GM12872 (cell line): ENCODE measurements around the gene TMEM30B.

Source experiments
- TF ChIP-seq, protein P1 (sequence below): IDR thresholded peaks from 3 replicates; pipeline ENCODE4 v1.5.1; 2011; ENCODE audit warnings: low read depth, mild to moderate bottlenecking, low read length, moderate library complexity; ENCODE audit not compliant: insufficient read depth

The TMEM30B gene

DNA sequence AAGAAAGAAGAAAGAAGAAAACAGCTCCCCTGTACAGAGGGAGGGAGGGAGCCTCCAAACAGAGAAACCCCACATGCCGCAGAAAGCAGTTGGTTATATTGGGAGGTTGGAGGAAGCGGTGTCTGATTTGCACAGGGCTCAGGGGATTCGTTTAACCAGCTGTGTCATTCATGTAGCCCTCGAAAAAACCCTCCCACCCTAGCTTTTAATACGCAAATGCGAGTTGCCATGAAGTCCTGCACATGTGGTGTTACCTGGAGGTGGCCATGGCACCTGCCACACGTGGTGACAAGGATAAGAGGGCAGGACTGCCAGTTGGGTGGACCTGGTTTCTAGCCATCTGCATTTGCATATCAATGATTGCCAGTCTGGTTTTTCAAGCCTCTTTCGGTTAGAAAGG lies 40.9 kb downstream of the TMEM30B start:
- TF ChIP-seq, protein P1, sequence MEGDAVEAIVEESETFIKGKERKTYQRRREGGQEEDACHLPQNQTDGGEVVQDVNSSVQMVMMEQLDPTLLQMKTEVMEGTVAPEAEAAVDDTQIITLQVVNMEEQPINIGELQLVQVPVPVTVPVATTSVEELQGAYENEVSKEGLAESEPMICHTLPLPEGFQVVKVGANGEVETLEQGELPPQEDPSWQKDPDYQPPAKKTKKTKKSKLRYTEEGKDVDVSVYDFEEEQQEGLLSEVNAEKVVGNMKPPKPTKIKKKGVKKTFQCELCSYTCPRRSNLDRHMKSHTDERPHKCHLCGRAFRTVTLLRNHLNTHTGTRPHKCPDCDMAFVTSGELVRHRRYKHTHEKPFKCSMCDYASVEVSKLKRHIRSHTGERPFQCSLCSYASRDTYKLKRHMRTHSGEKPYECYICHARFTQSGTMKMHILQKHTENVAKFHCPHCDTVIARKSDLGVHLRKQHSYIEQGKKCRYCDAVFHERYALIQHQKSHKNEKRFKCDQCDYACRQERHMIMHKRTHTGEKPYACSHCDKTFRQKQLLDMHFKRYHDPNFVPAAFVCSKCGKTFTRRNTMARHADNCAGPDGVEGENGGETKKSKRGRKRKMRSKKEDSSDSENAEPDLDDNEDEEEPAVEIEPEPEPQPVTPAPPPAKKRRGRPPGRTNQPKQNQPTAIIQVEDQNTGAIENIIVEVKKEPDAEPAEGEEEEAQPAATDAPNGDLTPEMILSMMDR = no peak

- TF ChIP-seq, protein P1 = no peak
Observed at GRCh38 chr14:61238611-61239245, 42.4 kb downstream of the TMEM30B start.

GRCh38 chr14:61234215-61234916 lies 46.8 kb downstream of the TMEM30B start:
- TF ChIP-seq, protein P1 = no peak

- TF ChIP-seq, protein P1 = no peak
Observed at GRCh38 chr14:61233436-61233956, 47.6 kb downstream of the TMEM30B start.

GRCh38 chr14:61231810-61232209 lies 49.3 kb downstream of the TMEM30B start:
- TF ChIP-seq, protein P1 = no peak

- TF ChIP-seq, protein P1 = no peak
Observed at GRCh38 chr14:61229981-61230380, 51.2 kb downstream of the TMEM30B start.

DNA sequence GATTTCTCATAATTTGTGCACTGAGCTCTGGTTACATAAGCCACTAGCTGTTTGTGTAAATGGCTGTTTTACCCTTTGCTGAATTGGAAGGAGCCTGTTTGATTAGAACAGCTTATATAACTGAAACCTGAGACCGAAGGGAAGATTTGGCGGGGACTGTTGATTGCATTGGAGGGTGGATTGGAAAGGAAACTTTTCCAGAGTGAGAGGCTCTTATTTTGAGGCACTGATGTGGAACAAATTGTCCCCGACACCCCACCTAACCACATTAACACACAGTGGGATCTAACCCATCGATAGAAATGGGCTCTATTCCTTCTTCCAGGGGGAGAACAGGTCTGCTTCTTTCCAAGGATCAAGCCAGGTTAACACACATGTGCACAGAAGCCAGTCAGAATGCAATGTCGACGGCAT lies 51.7 kb downstream of the TMEM30B start:
- TF ChIP-seq, protein P1 = no peak
